Upper lobe of left lung (tissue), 4 donors: ENCODE measurements around the gene TIMM29.

Experiments used
- CTCF ChIP-seq, 6 experiments: fragments of 450-650 bp in 4 of 6; fragments of 200-600 bp in 2 of 6; sonication (generic) in 2 of 6; IDR thresholded peaks; one replicate each; pipeline ENCODE4 v1.5.1; 2016 to 2019; ENCODE audit warnings: antibody characterized with exemption in 6 of 6
- EP300 ChIP-seq, 4 donors: sonication (generic); formaldehyde crosslinking; IDR thresholded peaks; one replicate each; pipeline ENCODE4 v1.5.1; 2017; ENCODE audit warnings: antibody characterized with exemption in 4 of 4, control low read depth in 2 of 4
- POLR2A ChIP-seq, 4 donors: fragments of 450-650 bp; IDR thresholded peaks; one replicate each; pipeline ENCODE4 v1.5.1; 2016 to 2017; ENCODE audit warnings: antibody characterized with exemption in 4 of 4, mild to moderate bottlenecking in 2 of 4
- POLR2AphosphoS5 ChIP-seq, 2 donors: sonication (generic); formaldehyde crosslinking; IDR thresholded peaks; one replicate each; pipeline ENCODE4 v1.5.1; 2017; ENCODE audit warnings: antibody characterized with exemption in 2 of 2

GRCh38 chr19:10966809-10967208 lies 38.2 kb downstream of the TIMM29 start:
- no peak for TF ChIP-seq POLR2A (IDR thresholded peaks at IDR 0.05)
- no peak for TF ChIP-seq CTCF (IDR thresholded peaks at IDR 0.05)
- no peak for TF ChIP-seq EP300 (IDR thresholded peaks at IDR 0.05)
- TF ChIP-seq POLR2AphosphoS5 (IDR thresholded peaks at IDR 0.05), result no peak
